Fibroblast of skin of left biceps (primary cell): Measurements from ENCODE around the gene BICDL2.
"Not testable (repeated sequence)": the region's sequence is repeated elsewhere in the genome, so short reads cannot be mapped to it uniquely, and the experiment has no call there.

Source experiments
- DNase-seq, 2 experiments: peaks; one replicate each; pipeline ENCODE4 v3.0.0-alpha.2; 2013; ENCODE audit warnings: low read depth in 2 of 2

The BICDL2 gene, protein sequence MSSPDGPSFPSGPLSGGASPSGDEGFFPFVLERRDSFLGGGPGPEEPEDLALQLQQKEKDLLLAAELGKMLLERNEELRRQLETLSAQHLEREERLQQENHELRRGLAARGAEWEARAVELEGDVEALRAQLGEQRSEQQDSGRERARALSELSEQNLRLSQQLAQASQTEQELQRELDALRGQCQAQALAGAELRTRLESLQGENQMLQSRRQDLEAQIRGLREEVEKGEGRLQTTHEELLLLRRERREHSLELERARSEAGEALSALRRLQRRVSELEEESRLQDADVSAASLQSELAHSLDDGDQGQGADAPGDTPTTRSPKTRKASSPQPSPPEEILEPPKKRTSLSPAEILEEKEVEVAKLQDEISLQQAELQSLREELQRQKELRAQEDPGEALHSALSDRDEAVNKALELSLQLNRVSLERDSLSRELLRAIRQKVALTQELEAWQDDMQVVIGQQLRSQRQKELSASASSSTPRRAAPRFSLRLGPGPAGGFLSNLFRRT

DNA sequence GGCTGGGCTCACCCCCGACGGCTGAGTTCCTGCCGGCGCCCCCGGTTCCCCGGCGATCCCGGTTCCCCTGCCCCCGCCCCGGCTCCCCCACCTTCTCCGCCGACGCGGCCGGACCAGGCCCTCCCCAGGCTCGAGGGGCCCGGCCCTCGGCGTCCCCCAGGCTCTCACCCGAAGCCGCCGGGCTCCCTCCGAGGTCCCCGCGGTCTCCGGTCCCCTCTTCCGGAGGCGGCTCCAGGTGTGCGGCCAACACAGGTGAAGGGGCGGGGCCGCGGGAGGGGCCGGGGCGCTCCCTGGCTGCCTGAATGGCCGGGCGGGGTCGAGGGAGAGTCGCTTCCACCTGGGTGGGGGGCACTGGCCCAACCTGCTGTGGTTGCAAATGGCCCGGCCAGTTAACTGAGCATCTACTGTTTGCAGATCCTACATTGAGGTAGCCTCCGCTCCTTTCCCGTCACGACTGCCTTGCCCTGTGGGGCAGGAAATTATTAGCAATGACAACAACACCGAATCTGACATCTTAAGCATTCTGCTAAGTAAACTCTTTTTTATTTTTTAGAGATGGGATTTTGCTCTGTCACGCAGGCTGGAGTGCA lies at the start of gene BICDL2:
Gene BICDL2, minus strand, starts transcription at position 219 of the 590 bp plus-strand sequence. CDS start 1,448 bp downstream, outside the sequence.
- DNase-seq = no peak

DNA sequence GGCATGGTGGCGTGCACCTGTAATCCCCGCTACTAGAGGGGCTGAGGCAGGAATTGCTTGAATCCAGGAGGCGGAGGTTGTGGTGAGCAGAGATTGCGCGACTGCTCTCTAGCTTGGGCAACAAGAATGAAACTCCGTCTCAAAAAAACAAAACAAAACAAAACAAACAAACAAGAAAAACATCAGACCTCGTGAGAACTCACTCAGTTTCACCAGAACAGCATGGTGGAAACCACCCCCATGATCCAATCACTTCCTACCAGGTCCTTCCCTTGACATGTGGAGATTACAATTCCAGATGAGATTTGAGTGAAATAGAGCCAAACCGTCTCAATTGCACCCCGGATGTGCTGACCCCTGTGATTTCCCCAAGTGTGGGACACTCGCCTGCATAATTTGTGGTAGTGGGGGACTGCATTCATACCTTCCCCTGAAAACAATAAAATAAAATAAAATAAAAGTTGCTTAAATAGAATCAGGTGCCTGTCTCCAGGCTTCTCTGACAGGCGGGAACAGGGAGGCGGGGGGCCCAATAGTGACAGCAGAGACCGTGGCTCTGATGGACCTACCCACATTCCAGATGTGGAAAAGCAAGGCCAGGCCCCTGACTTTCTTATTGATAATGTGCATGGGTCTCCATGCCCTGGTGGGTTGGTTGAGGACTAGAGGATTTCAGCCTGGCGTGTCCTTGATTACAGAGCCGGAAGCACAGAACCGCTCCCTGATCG lies 49.3 kb upstream of the BICDL2 start:
- DNase-seq = no peak

DNA sequence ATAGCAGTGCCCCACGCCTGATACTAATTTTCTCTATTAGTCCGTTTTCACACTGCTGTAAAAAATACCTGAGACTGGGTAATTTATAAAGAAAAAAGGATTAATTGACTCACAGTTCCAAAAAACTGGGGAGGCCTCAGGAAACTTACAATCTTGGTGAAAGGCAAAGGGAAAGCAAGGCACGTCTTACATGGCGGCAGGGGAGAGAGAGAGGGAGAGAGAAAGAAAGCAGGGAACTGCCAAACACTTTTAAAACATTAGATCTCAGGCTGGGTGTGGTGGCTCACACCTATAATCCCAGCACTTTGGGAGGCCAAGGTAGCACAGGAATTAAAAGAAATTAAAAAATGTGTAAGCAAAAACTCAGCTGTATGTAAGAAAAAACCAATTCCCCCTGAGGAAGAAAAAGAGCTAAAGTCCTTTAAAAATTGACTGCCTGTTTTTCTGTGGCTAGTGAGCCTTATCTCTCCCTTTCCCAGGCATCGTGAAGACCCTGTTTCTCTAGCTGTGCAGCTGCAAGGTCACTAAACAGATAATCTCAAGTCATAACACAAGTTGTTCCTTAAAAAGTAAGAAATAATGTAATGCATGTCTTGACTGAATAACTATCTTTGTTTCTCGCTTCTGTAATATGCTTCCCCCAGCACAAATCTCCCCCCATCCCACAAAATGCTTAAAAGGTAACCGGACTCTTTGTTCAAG lies 48.4 kb upstream of the BICDL2 start:
- no peak for DNase-seq

DNA sequence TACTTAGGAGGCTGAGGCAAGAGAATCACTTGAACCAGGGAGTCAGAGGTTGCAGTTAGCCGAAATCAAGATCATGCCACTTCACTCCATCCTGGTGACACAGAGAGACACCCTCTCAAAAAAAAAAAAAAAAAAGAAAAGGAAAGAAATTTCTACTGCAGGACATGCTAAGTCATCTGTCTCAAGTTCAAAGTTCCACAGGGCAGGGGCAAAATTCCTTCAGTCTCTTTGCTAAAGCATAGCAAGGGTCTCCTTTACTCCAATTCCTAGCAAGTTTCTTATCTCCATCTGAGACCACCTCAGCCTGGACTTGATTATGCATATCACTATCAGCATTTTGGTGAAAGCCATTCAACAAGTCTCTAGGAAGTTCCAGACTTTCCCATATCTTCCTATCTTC lies 47.7 kb upstream of the BICDL2 start:
- DNase-seq = no peak

DNA sequence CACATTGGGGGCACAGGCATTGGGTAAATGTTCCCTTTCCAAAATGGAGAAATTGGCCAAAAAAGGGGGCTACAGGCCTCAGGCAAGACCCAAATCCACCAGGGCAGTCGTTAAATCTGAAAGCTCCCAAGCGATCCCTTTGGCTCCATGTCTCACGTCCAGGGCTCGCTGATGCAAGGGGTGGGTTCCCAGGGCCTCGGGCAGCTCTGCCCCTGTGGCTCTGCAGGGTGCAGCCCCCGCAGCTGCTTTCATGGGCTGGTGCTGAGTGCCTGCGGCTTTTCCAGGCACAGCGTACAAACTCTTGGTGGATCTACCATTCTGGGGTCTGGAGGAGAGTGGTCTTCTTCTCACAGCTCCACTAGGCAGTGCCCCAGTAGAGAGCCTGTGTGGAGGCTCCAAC lies 46.7 kb upstream of the BICDL2 start:
- not testable (repeated sequence) for DNase-seq

DNA sequence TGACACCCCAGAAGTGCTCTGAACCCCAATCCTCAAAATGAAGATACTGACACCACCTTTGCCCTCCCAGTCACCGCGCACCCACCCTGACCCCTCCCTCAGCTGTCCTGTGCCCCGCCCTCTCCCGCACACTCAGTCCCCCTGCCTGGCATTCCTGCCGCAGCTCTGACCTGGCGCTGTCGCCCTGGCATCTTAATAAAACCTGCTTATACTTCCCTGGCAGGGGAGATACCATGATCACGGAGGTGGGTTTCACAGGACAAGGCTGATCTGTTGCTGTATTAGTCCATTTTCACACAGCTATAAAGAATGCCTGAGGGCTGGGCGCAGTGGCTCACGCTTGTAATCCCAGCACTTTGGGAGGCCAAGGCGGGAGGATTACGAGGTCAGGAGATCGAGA lies 45.2 kb upstream of the BICDL2 start:
- not testable (repeated sequence) for DNase-seq

DNA sequence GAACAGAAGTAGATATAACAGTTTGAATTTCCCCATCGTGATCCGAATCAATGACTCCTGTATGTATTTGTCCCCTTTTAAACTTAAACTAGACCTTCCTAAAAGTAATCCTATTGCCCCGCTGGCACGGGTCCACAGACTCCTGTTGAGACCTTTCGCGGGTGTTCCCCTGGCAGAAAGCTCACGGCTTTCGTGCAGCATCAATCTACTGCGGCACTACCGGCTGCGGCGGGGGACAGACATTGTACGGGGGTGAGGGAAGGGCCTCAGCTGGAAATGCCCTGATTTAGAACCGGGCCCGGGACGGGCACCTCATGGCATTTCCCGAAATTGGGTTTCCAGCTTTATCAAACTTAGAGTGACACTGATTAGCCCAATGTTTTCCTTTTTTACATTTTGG lies 43.3 kb upstream of the BICDL2 start:
- no peak for DNase-seq

DNA sequence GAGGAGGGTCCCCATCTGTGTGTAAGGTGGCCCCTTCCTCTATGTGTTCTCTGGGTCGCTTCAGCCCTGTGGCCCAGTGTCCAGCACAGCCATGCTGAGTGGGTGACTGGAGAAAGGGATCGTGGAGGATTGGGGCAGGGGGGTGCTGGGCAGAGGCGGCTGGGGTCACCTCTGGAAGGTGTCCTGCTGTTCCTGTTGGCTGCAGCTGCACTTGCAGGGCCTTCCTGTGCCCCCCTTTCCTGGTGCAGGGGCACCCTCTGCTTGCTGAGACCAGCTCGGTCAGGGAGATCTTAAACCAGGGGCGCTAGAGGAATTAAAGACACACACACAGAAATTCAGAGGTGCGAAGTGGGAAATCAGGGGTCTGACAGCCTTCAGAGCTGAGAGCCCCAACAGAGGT lies 39.8 kb upstream of the BICDL2 start:
- DNase-seq = no peak

DNA sequence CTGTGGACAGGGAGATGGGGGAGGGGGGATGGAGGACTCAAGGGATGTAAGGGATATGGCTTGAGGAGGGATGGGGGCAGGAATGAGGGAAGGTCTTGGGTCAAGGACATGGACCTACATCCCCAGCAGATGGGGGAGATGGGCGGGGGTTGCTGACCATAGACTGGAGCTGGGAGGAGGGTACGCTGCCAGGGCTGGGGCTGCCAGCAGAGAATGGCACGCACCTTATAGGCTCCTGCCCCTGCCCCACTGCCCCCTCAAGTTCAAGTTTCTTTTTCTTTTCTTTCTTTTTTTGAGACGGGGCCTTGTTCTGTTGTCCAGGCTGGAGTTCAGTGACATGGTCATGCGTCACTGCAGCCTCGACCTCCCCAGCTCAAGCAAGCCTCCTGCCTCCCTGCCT lies 39.2 kb upstream of the BICDL2 start:
- not testable (repeated sequence) for DNase-seq

DNA sequence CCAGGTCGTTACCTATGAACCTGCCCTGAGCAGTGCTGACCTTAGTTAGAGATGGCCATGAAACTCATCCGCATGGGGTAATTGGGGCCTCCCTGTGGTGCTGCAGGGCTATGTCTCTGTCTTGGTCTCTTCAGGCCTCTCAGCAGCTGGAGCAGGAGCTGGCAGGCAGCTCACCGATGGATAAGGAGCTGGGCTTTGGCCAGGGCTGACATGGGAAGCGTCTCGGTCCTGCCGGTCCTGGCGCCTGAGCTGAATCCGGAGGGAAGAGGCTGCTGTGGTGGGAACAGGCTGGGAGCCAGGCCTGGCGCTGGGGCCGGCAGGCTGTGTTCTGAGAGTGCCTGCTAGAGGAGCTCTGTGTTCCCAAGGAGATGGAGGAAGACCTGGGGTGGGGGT lies 38.8 kb upstream of the BICDL2 start:
- no peak for DNase-seq

DNA sequence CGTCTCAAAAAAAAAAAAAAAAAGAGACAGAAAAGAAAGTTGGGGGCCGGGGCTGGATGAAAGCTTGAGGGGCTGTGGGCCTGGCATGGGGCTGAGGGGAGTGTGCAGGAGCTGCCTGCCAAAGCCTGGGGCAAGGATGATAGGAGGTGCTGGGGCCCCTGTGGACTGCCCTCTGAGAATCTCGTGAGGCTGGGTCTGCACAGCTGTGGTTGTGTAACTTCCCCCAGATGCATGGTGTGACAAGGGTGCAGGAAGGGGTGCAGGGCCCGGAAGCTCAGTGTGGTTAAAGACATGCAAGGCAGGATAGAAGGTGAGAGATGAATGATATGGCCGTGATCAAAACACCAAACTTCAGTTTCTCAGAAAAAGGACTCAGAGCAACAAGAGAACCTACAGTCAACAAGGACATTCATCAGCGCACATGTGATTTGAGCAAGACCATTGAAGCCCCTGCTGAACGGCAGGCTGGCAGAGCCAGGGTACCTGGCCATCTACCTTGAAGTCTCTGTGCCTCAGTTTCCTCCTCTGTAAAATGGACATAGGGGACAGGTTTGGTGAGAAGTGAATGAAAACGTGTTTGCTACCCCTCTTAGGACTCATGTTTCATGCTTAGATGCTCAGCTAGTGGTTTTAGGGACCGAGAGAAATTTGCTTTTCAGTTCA lies 38.2 kb upstream of the BICDL2 start:
- DNase-seq = no peak

DNA sequence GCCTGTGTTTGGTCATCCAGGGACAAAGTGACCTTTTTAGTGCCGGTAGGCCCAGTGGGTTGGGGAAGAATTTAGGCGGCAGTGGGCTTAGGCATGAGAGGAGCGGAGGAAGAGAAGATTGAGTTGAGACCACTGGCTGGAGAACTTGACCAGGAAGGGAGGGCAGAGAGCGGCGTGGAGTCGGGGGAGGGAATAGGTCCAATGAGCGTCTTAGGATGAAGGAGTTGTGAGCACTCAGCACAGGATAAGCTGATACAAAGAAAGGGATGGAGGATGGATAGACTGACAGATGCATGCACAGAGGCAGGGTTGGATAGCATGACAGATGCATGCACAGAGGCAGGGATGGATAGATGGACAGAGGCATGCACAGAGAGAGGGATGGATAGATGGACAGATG lies 36.7 kb upstream of the BICDL2 start:
- no peak for DNase-seq

DNA sequence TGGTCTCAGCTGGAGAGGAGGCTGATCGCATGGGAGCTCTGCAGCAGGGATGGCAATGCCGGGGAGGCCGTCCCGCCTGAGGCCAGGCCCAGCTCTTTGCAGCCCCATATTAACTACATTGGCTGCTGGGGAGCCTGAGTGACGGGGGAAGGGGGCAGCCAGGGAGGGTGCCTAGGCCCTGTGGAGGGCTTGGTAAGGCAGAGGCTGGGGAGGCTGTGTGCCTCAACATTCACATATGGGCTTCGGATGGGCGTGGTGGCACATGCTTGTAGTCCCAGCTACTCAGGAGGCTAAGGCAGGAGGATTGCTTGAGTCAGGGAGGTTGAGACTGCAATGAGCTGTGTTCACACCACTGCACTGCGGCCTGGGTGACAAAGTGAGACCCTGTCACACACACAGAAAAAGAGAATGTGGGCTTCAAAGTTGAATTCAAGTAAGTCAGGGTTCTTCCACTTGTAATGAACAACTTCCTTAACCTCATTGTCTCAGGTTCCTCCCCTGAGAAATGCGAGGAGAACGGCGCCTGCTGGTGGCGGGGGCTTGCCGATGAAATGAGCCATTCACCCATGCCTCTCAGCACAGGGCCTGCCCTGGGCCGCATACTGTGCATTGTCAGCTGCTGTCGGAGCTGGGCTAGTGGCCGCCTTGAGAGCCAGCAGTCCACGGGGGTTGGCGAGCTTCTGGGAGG lies 36.0 kb upstream of the BICDL2 start:
- not testable (repeated sequence) for DNase-seq

DNA sequence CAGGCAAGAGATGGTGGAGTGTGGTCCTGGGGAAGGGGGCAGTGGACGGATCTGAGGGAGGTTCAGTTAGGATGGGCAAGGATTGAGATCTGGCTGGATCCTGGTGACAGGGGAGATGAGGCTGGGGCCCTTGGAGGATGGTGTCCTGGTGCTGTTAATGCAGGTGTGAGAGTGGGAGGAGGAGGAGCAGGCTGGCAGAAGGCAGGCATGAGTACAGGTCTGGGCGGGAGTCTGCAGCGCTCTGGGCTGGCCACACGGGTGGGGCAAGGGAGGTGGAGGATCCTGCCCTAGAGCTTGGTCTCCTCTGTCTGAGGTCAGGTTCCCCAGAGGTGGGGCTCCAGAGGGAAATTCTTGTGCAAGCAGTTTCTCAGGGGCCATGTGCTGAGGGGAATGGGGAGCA lies 35.4 kb upstream of the BICDL2 start:
- not testable (repeated sequence) for DNase-seq

DNA sequence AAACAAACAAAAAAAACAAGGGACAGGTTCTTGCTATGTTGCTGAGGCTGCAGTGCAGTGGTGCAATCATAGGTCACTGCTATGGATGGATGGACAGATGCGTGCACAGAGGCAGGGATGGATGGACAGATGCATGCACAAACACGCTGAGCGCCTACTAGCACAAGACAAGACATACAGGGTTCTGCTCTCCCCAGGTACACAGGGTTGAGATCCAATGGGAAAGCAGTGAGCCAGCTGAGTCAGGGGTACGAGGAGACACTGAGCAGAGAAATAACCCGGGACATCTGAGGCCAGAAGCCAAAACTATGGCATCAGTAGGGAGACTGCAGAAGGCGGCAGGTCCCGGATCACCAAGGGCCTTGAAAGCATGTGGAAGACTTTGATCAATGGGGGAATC lies 34.9 kb upstream of the BICDL2 start:
- DNase-seq = no peak

DNA sequence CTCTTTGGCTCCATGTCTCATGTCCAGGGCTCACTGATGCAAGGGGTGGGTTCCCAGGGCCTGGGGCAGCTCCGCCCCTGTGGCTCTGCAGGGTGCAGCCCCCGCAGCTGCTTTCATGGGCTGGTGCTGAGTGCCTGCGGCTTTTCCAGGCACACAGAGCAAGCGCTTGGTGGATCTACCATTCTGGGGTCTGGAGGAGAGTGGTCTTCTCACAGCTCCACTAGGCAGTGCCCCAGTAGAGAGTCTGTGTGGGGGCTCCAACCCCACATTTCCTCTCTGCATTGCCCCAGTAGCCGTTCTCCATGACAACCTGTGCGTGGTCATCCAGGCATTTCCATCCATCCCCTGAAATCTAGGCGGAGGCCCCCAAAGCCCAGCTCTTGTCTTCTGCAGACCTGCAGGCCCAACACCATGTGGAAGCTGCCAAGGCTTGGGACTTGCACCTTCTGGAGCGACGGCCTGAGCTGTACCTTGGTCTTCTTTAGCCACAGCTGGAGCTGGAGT lies 33.9 kb upstream of the BICDL2 start:
- DNase-seq = no peak

DNA sequence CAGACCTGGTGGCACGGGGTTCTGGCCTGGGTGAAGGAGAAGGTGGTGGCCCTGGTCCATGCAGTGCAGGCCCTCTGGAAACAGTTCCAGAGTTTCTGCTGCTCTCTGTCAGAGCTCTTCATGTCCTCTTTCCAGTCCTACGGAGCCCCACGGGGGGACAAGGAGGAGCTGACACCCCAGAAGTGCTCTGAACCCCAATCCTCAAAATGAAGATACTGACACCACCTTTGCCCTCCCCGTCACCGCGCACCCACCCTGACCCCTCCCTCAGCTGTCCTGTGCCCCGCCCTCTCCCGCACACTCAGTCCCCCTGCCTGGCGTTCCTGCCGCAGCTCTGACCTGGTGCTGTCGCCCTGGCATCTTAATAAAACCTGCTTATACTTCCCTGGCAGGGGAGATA lies 32.4 kb upstream of the BICDL2 start:
- not testable (repeated sequence) for DNase-seq

DNA sequence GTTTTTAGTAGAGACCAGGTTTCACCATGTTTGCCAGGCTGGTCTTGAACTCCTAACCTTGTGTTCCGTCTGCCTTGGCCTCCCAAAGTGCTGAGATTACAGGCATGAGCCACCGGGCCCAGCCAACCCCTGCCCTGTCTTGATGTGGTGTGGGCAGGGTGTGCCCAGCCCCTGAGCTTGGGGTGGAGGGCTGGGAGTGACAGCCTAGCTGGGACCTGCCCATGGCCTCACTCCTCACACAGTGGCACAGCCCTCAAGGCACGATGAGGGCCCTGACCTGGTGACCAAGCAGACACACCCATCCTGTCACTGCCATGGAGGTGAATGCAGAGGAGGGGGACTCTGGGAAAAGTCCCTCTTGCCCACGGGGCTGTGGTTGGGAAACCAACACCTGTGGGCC lies 31.7 kb upstream of the BICDL2 start:
- no peak for DNase-seq

DNA sequence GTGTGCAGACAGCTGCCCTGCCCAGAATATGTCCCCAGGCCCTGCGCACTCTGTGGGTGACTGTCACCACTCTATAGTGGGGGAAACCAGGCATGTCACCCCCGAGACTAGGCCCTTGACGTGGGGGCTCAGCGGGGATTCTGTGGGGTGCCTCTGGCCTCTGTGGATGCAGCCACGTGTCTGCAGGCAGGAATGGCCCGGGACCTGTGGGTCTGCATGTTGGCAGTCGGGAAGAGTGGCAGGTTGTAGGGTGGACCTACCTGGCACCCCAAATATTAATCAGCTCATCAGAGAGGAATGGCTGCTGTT lies 29.6 kb upstream of the BICDL2 start:
- DNase-seq = no peak

DNA sequence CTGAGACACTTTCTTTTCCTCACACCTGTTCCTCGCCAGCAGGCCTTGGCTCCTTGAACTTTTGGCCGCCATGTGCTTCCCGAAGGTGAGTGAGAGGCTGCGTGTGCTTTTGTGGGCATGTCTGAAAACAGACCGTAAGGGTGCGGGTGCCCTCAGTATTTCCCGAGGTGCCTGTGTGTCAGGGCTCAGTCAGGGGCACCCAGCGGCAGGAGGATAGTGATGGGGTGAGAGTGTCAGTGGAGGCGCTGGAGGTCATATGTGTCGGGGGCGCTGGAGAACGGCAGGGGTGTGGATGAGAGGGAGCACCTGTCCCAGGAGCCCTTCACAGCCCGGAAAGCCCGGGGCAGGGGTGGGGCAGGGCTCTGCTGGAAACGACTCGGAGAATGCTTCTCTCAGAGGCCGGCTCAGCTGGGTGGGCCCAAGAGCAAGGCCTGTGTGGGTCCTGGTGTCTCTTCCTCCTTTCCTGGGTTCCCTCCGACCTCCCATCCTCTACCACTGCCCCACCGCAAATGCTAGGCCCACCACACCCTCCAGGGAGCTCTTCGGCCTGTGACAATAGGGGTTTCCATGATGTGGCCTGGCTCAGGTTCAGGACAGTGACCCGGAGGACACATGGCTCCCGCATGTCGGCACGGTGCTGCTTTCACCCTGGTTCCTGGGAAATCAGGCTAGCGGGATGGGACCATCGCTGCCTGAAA lies 29.1 kb upstream of the BICDL2 start:
- no peak for DNase-seq
